H1 (cell line): ENCODE measurements around the gene AHCY. TPM values are rescaled to one million over a fixed set of nuclear protein-coding genes. Genes with fewer than 3 reads are reported as not detected.

Experiments
- KDM4A ChIP-seq: IDR thresholded peaks from one replicate; pipeline ENCODE4 v1.7.1; 2012; ENCODE audit warnings: low read depth, mild to moderate bottlenecking, moderate library complexity, low read length, inconsistent platforms; ENCODE audit not compliant: severe bottlenecking
- POLR2AphosphoS5 ChIP-seq: IDR thresholded peaks from 2 replicates; pipeline ENCODE4 v1.6.1; 2011; ENCODE audit warnings: low read depth, low read length
- RXRA ChIP-seq: IDR thresholded peaks from 2 replicates; pipeline ENCODE4 v1.6.1; 2011; ENCODE audit warnings: low read depth, mild to moderate bottlenecking, low read length, moderate library complexity; ENCODE audit not compliant: insufficient read depth
- SIN3A ChIP-seq, 2 experiments: IDR thresholded peaks in 1 of 2; conservative IDR thresholded peaks in 1 of 2; 2 replicates each; pipeline ENCODE4 v1.6.1; 2011 to 2012; ENCODE audit warnings: low read length in 2 of 2, improper control_type of control experiment in 1 of 2, low read depth in 1 of 2, mild to moderate bottlenecking in 1 of 2
- polyA plus RNA-seq, 7 experiments: library from polyadenylated mRNA; depleted of rRNA in 3 of 7; stranded (reverse) in 5 of 7; unstranded in 2 of 7; fragments of >200 nt in 5 of 7; fragments of 200-250 nt in 2 of 7; gene quantifications; 1 replicate in 5 of 7; 2 replicates in 1 of 7; 4 replicates in 1 of 7; pipeline versions ENCODE4 v1.2.1 to v1.2.3, GENCODE V29; 2011 to 2013; ENCODE audit warnings: missing spikeins in 2 of 7, mixed read lengths in 2 of 7
- total RNA-seq: library from RNA; stranded (reverse); fragmentation: NEBNext Ultra II Directional; extraction: Animal tissue kit (Norgen Biotek cat#: 25700); gene quantifications from 2 replicates; pipeline ENCODE4 v1.2.1, GENCODE V29; 2021
- TF ChIP-seq, protein P1 (sequence below): IDR thresholded peaks from 2 replicates; pipeline ENCODE4 v1.6.1; 2011; ENCODE audit warnings: low read depth, mild to moderate bottlenecking, low read length; ENCODE audit not compliant: insufficient read depth
- TF ChIP-seq, protein P2 (sequence below): IDR thresholded peaks from 2 replicates; pipeline ENCODE4 v1.6.1; 2011; ENCODE audit warnings: low read length, improper control_type of control experiment
- TF ChIP-seq, protein P3 (sequence below): fragments of 300-600 bp; sonication (generic); IDR thresholded peaks from 2 replicates; pipeline ENCODE4 v1.7.1; 2012; ENCODE audit warnings: low read length, moderate library complexity, mild to moderate bottlenecking, inconsistent platforms; ENCODE audit not compliant: insufficient replicate concordance

Gene AHCY
- total and polyA plus RNA-seq, 2 of the 8 experiments (the other 6 are each of a cell fraction or from before 2014, with no cell fraction given), result 404 to 638 TPM

DNA sequence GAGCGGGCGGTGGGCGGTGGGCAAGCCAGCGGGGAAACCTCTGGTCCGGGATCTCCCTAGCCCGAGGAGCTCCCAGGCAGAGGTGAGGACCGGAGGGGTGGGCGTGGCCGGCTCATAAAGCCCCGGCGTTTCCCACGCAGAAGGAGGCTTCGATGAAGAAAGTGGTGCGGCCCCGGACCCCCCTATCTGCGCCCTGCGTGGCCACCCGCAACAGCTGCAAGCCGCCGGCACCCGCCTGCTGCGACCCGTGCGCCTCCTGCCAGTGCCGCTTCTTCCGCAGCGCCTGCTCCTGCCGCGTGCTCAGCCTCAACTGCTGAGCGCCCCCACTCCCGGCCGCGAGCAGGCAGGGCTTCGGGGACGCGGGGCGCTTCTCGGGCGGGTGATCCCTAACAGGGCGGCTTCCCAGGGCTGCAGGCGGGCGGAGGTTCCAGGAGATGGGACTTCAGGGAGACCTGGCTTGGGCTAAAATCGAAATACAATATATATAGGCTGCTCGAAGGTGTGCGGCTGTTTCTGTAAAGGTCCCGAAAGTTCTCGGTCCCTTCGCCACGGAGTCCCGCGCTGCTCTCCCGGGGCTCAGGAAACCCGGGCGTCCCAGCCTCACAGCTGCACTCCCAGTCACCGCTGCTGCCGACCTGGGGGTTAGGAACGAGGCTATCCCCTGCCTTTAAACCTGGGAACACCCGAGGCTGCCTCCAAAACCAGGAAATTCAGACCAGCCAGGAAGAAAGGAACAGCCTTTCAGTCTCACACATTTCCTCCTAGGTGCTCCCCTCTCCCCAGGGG lies 34.1 kb downstream of the AHCY start (continued):
- TF ChIP-seq, protein P1, sequence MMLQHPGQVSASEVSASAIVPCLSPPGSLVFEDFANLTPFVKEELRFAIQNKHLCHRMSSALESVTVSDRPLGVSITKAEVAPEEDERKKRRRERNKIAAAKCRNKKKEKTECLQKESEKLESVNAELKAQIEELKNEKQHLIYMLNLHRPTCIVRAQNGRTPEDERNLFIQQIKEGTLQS, result no peak
- TF ChIP-seq, protein P2, sequence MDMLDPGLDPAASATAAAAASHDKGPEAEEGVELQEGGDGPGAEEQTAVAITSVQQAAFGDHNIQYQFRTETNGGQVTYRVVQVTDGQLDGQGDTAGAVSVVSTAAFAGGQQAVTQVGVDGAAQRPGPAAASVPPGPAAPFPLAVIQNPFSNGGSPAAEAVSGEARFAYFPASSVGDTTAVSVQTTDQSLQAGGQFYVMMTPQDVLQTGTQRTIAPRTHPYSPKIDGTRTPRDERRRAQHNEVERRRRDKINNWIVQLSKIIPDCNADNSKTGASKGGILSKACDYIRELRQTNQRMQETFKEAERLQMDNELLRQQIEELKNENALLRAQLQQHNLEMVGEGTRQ, result no peak
- TF ChIP-seq KDM4A, result peak; percentile 55
- TF ChIP-seq SIN3A (conservative IDR thresholded peaks at IDR 0.05 in 1 of 2, IDR thresholded peaks at IDR 0.05 in 1 of 2; ENCODE audit: low read depth in 1 of 2, low read length in 2 of 2), result no peak
- TF ChIP-seq, protein P3, sequence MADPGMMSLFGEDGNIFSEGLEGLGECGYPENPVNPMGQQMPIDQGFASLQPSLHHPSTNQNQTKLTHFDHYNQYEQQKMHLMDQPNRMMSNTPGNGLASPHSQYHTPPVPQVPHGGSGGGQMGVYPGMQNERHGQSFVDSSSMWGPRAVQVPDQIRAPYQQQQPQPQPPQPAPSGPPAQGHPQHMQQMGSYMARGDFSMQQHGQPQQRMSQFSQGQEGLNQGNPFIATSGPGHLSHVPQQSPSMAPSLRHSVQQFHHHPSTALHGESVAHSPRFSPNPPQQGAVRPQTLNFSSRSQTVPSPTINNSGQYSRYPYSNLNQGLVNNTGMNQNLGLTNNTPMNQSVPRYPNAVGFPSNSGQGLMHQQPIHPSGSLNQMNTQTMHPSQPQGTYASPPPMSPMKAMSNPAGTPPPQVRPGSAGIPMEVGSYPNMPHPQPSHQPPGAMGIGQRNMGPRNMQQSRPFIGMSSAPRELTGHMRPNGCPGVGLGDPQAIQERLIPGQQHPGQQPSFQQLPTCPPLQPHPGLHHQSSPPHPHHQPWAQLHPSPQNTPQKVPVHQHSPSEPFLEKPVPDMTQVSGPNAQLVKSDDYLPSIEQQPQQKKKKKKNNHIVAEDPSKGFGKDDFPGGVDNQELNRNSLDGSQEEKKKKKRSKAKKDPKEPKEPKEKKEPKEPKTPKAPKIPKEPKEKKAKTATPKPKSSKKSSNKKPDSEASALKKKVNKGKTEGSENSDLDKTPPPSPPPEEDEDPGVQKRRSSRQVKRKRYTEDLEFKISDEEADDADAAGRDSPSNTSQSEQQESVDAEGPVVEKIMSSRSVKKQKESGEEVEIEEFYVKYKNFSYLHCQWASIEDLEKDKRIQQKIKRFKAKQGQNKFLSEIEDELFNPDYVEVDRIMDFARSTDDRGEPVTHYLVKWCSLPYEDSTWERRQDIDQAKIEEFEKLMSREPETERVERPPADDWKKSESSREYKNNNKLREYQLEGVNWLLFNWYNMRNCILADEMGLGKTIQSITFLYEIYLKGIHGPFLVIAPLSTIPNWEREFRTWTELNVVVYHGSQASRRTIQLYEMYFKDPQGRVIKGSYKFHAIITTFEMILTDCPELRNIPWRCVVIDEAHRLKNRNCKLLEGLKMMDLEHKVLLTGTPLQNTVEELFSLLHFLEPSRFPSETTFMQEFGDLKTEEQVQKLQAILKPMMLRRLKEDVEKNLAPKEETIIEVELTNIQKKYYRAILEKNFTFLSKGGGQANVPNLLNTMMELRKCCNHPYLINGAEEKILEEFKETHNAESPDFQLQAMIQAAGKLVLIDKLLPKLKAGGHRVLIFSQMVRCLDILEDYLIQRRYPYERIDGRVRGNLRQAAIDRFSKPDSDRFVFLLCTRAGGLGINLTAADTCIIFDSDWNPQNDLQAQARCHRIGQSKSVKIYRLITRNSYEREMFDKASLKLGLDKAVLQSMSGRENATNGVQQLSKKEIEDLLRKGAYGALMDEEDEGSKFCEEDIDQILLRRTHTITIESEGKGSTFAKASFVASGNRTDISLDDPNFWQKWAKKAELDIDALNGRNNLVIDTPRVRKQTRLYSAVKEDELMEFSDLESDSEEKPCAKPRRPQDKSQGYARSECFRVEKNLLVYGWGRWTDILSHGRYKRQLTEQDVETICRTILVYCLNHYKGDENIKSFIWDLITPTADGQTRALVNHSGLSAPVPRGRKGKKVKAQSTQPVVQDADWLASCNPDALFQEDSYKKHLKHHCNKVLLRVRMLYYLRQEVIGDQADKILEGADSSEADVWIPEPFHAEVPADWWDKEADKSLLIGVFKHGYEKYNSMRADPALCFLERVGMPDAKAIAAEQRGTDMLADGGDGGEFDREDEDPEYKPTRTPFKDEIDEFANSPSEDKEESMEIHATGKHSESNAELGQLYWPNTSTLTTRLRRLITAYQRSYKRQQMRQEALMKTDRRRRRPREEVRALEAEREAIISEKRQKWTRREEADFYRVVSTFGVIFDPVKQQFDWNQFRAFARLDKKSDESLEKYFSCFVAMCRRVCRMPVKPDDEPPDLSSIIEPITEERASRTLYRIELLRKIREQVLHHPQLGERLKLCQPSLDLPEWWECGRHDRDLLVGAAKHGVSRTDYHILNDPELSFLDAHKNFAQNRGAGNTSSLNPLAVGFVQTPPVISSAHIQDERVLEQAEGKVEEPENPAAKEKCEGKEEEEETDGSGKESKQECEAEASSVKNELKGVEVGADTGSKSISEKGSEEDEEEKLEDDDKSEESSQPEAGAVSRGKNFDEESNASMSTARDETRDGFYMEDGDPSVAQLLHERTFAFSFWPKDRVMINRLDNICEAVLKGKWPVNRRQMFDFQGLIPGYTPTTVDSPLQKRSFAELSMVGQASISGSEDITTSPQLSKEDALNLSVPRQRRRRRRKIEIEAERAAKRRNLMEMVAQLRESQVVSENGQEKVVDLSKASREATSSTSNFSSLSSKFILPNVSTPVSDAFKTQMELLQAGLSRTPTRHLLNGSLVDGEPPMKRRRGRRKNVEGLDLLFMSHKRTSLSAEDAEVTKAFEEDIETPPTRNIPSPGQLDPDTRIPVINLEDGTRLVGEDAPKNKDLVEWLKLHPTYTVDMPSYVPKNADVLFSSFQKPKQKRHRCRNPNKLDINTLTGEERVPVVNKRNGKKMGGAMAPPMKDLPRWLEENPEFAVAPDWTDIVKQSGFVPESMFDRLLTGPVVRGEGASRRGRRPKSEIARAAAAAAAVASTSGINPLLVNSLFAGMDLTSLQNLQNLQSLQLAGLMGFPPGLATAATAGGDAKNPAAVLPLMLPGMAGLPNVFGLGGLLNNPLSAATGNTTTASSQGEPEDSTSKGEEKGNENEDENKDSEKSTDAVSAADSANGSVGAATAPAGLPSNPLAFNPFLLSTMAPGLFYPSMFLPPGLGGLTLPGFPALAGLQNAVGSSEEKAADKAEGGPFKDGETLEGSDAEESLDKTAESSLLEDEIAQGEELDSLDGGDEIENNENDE, result no peak
- no peak for TF ChIP-seq POLR2AphosphoS5
- no peak for TF ChIP-seq RXRA
